ENCODE data around the gene CLDN20.

- TF ChIP-seq BHLHE40 (IDR thresholded peaks at IDR 0.05; ENCODE audit: borderline replicate concordance), result no peak
- no peak for TF ChIP-seq FOXA1 (IDR thresholded peaks at IDR 0.05)
- no peak for TF ChIP-seq PKNOX1 (IDR thresholded peaks at IDR 0.05)
- TF ChIP-seq TARDBP (IDR thresholded peaks at IDR 0.05), result no peak
- no peak for TF ChIP-seq ELF4 (IDR thresholded peaks at IDR 0.05)
- TF ChIP-seq ZNF384 (IDR thresholded peaks at IDR 0.05), result no peak
- TF ChIP-seq LEF1 (IDR thresholded peaks at IDR 0.05; ENCODE audit: borderline replicate concordance), result no peak
- TF ChIP-seq L3MBTL2 (conservative IDR thresholded peaks at IDR 0.05), result no peak
- TF ChIP-seq FOXM1 (IDR thresholded peaks at IDR 0.05; ENCODE audit: borderline replicate concordance), result no peak
- TF ChIP-seq SUZ12 (IDR thresholded peaks at IDR 0.05), result no peak
- no peak for TF ChIP-seq SP1 (IDR thresholded peaks at IDR 0.05)
Observed at GRCh38 chr6:155224618-155225017, 39.2 kb upstream of the CLDN20 start.

All from HEK293T (cell line).